HG03460 (cell line): Measurements from ENCODE around the gene PLPP2.

Experiments
- ATAC-seq: cut with Tn5 transposase; IDR thresholded peaks from one replicate; pipeline ENCODE4 v1.9.1; 2021; ENCODE audit not compliant: unreplicated experiment

PLPP2 gene

GRCh38 chr19:291006-291521 lies at the start of gene PLPP2:
TSS of gene PLPP2 (minus strand) at chr19:291403. CDS start at chr19:291336, 67 bp downstream.
- no peak for ATAC-seq

- no peak for ATAC-seq
Observed at GRCh38 chr19:340620-341385, 49.6 kb upstream of the PLPP2 start.

- no peak for ATAC-seq
Observed at GRCh38 chr19:339262-339887, 48.2 kb upstream of the PLPP2 start.

- ATAC-seq: no peak
Observed at GRCh38 chr19:338421-338820, 47.2 kb upstream of the PLPP2 start.

GRCh38 chr19:336067-336614 lies 44.9 kb upstream of the PLPP2 start:
- ATAC-seq: no peak

- no peak for ATAC-seq
Observed at GRCh38 chr19:335486-336066, 44.4 kb upstream of the PLPP2 start.

- ATAC-seq: no peak
Observed at GRCh38 chr19:335072-335471, 43.9 kb upstream of the PLPP2 start.

- ATAC-seq: no peak
Observed at GRCh38 chr19:334296-335071, 43.3 kb upstream of the PLPP2 start.

- no peak for ATAC-seq
Observed at GRCh38 chr19:330503-330902, 39.3 kb upstream of the PLPP2 start.

GRCh38 chr19:329876-330275 lies 38.7 kb upstream of the PLPP2 start:
- ATAC-seq: no peak

- no peak for ATAC-seq
Observed at GRCh38 chr19:328025-328505, 36.9 kb upstream of the PLPP2 start.

GRCh38 chr19:327291-328024 lies 36.3 kb upstream of the PLPP2 start:
- no peak for ATAC-seq

GRCh38 chr19:326871-327270 lies 35.7 kb upstream of the PLPP2 start:
- no peak for ATAC-seq

GRCh38 chr19:325937-326565 lies 34.8 kb upstream of the PLPP2 start:
- ATAC-seq: no peak

GRCh38 chr19:325173-325936 lies 34.2 kb upstream of the PLPP2 start:
- ATAC-seq: no peak

- ATAC-seq: no peak
Observed at GRCh38 chr19:324716-325115, 33.5 kb upstream of the PLPP2 start.

GRCh38 chr19:322616-323015 lies 31.4 kb upstream of the PLPP2 start:
- ATAC-seq: no peak

GRCh38 chr19:318509-318774 lies 27.2 kb upstream of the PLPP2 start:
- no peak for ATAC-seq
